ENCODE results near the gene SLX4IP.

GRCh38 chr20:10447028-10447427 is 11.9 kb downstream of the SLX4IP start:
- no peak for TF ChIP-seq CTCF (IDR thresholded peaks at IDR 0.05; ENCODE audit: extremely low read depth in 1 of 2, insufficient read depth in 1 of 2, low read depth in 1 of 2, low read length in 2 of 2)
- no peak for TF ChIP-seq EZH2 (IDR thresholded peaks at IDR 0.05; ENCODE audit: borderline replicate concordance, low read depth, low read length, severe bottlenecking)
- no peak for TF ChIP-seq POLR2A (IDR thresholded peaks at IDR 0.05; ENCODE audit: low read depth, low read length)
- TF ChIP-seq GATA2 (IDR thresholded peaks at IDR 0.05; ENCODE audit: insufficient read depth, insufficient read length, low read depth, low read length) = no peak
- no peak for TF ChIP-seq MYC (IDR thresholded peaks at IDR 0.05; ENCODE audit: low read depth, low read length)
- TF ChIP-seq MAX (IDR thresholded peaks at IDR 0.05; ENCODE audit: insufficient read depth, insufficient read length) = no peak
- TF ChIP-seq FOS (IDR thresholded peaks at IDR 0.05; ENCODE audit: borderline replicate concordance, insufficient read depth, low read length) = peak; percentile 65
- peak; percentile 57 for TF ChIP-seq JUN (IDR thresholded peaks at IDR 0.05; ENCODE audit: borderline replicate concordance, insufficient read depth, insufficient read length, low read depth)
